ENCODE results near the gene ANKRD24.

GRCh38 chr19:4233282-4233853, 50.9 kb downstream of the ANKRD24 start:
- TF ChIP-seq CTCF (IDR thresholded peaks at IDR 0.05) (peak; percentile 90), REST (IDR thresholded peaks at IDR 0.05; ENCODE audit: insufficient read depth in 1 of 2, low read depth in 2 of 2, low read length in 1 of 2) (no peak; a peak in 1 of 4 replicates), POLR2AphosphoS5 (IDR thresholded peaks at IDR 0.05; ENCODE audit: low read depth, low read length) (no peak)
